ENCODE measurements around the gene HEPN1.

DNA sequence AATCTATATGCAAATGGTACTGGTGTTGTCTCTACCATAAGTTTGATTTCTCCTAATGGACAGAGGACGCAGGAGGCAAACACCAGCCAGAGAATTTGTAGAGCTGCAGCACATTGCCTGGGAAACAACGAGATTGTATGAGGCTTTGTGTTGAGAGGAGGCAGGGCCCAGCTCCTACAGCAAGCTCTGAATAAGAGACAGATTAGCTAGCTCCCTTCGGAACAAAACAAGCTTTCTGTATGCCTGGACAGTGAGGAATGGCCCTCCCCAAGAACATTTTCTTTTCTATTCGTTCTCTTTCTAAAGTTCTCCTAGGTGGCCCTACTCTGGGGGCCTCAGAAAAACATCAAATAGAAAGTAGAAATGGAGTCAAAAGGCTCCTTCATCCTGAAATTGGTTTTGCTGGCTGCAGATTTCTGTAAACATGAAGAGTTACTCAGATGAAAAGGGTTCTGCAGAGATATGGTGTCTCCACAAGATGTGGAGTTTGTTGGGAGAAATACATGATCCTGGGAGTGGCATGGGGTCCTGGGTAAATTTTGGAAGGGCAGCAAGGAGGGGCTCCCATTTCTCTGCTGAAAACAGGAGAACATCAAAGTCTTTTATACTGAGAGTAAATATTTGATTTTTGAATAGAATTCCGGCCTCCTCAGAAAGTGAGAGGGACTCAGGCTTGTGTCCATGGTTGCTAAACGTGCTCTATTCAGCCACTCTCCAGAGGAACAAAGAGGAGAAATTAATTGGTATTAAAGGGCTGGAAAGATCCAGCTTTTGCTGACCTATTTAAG is 23.6 kb downstream of the HEPN1 start:
- TF ChIP-seq CTCF (conservative IDR thresholded peaks at IDR 0.05) (no peak), EZH2 (IDR thresholded peaks at IDR 0.05; ENCODE audit: low read depth) (no peak)
